Activated B cell treated with CpG ODN at 0.5 μM for 24 hours (primary cell): ENCODE measurements around the gene TMEM164. TPM values are rescaled to one million over a fixed set of nuclear protein-coding genes. Genes with fewer than 3 reads are reported as not detected.

Experiments
- ATAC-seq: fragments of 200-7000 bp; cut with Tn5 transposase; one replicate; pipeline ENCODE4 v1.10.0; 2021; ENCODE audit warnings: low read depth, mild to moderate bottlenecking, moderate library complexity
- CTCF ChIA-PET: fragments of 350-600 bp; sonication (Branson Sonifier 250); formaldehyde crosslinking; loops from one replicate; lab custom pipeline; 2021; ENCODE audit warnings: antibody characterized with exemption; lab: Charles Lee
- POLR2A ChIA-PET: fragments of 350-600 bp; sonication (Branson Sonifier 250); formaldehyde crosslinking; loops from one replicate; lab custom pipeline; 2021; ENCODE audit warnings: antibody characterized with exemption; lab: Charles Lee
- DNase-seq: peaks from one replicate; pipeline ENCODE4 v3.0.0; 2022
- H3K27ac Mint-ChIP-seq: one replicate; pipeline ENCODE4 v1.8.0; 2020; ENCODE audit warnings: mixed read lengths
- H3K27me3 Mint-ChIP-seq: one replicate; pipeline ENCODE4 v1.8.0; 2021; ENCODE audit warnings: mixed read lengths
- H3K36me3 Mint-ChIP-seq: one replicate; pipeline ENCODE4 v1.8.0; 2021; ENCODE audit warnings: low read depth, mixed read lengths
- H3K4me1 Mint-ChIP-seq: one replicate; pipeline ENCODE4 v1.8.0; 2021; ENCODE audit warnings: mixed read lengths
- H3K4me3 Mint-ChIP-seq: one replicate; pipeline ENCODE4 v1.8.0; 2020; ENCODE audit warnings: mild to moderate bottlenecking, mixed read lengths
- H3K9me3 Mint-ChIP-seq: one replicate; pipeline ENCODE4 v1.8.0; 2020; ENCODE audit warnings: mixed read lengths
- CTCF ChIP-seq: fragments of 200-600 bp; IDR thresholded peaks from one replicate; pipeline ENCODE4 v1.8.0; 2022; ENCODE audit warnings: antibody characterized with exemption, mild to moderate bottlenecking
- intact Hi-C: fragments of 100-400 bp; cut with micrococcal nuclease; formaldehyde crosslinking; loops from one replicate; pipeline ENCODE4 v1.15.1; 2024
- total RNA-seq: library from RNA; stranded (reverse); gene quantifications from 2 replicates; pipeline ENCODE4 v1.2.3, GENCODE V29; 2022

TMEM164 gene
- total RNA-seq, 1 donor from 2014 or later: 21.8 TPM

DNA sequence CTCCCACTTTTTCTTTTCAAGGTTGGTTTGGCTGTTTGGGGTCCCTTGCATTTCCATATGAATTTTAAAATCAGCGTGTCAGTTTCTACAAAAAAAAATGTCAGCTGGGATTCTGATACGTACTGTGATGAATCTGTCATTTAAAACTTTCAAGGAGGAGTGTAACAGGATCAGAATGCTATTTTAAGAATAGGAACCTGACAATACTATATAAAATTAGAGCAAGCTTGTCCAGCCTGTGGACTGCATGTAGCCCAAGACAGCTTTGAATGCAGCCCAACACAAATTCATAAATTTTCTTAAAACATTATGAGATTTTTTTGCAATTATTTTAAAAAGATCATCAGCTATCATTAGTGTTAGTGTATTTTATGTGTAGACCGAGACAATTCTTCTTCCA, 56.5 kb downstream of the TMEM164 start:
- peaks cover 11% of the 10 kb centered on the region for H3K36me3 Mint-ChIP-seq
- TF ChIP-seq CTCF: no peak
- CTCF ChIA-PET: no interaction called here
- DNase-seq (no peak), ATAC-seq (no peak)
- no peaks in the 10 kb centered on the region for H3K9me3 Mint-ChIP-seq
- POLR2A ChIA-PET: no interaction called here
- no peak overlapping the region for H3K4me3 Mint-ChIP-seq
- H3K27ac Mint-ChIP-seq: no peak overlapping the region
- peaks cover 27% of the 10 kb centered on the region for H3K4me1 Mint-ChIP-seq
- intact Hi-C loops: no loop called here
- no peaks in the 10 kb centered on the region for H3K27me3 Mint-ChIP-seq

DNA sequence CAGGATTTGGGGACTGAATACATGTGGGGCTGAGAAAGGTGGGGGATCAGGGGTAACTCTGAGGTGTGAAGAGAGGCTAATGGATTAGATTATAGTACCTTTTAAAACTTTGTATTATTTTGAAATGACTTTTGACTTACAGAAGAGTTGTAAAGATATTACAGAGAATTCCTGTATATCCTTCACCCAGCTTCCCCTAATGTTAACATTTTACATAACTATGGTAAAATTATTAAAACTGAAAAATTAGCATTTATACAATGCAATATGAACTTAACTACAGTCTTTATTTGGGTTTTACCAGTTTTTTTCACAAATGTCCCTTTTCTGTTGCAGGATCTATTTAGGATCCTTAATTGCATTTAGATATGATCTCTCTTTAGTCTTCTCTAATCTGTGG, 57.4 kb downstream of the TMEM164 start:
- intact Hi-C loops: no loop called here
- H3K4me3 Mint-ChIP-seq: no peak overlapping the region
- DNase-seq (no peak), ATAC-seq (no peak)
- H3K36me3 Mint-ChIP-seq: peaks cover 8% of the 10 kb centered on the region
- H3K4me1 Mint-ChIP-seq: peaks cover 27% of the 10 kb centered on the region
- no peak for TF ChIP-seq CTCF
- H3K9me3 Mint-ChIP-seq: no peaks in the 10 kb centered on the region
- ChIA-PET CTCF (no interaction called here), POLR2A (no interaction called here)
- no peaks in the 10 kb centered on the region for H3K27me3 Mint-ChIP-seq
- no peak overlapping the region for H3K27ac Mint-ChIP-seq

GRCh38 chrX:110060846-110061537, 58.1 kb downstream of the TMEM164 start:
- ChIA-PET POLR2A (no interaction called here), CTCF (no interaction called here)
- no peak for TF ChIP-seq CTCF
- ATAC-seq (no peak), DNase-seq (no peak)
- Mint-ChIP-seq H3K4me1 (peaks cover 23% of the 10 kb centered on the region), H3K36me3 (peaks cover 3% of the 10 kb centered on the region), H3K9me3 (no peaks in the 10 kb centered on the region), H3K27ac (no peak overlapping the region), H3K4me3 (no peak overlapping the region), H3K27me3 (no peaks in the 10 kb centered on the region)
- intact Hi-C loops: no loop called here

GRCh38 chrX:110062919-110063318, 60.0 kb downstream of the TMEM164 start:
- H3K36me3 Mint-ChIP-seq: peaks cover 14% of the 10 kb centered on the region
- no peak for TF ChIP-seq CTCF
- intact Hi-C loops: no loop called here
- CTCF ChIA-PET: no interaction called here
- no peak overlapping the region for H3K27ac Mint-ChIP-seq
- no peak for ATAC-seq
- no peaks in the 10 kb centered on the region for H3K27me3 Mint-ChIP-seq
- no peak for DNase-seq
- H3K4me3 Mint-ChIP-seq: no peak overlapping the region
- POLR2A ChIA-PET: no interaction called here
- H3K9me3 Mint-ChIP-seq: no peaks in the 10 kb centered on the region
- peaks cover 18% of the 10 kb centered on the region for H3K4me1 Mint-ChIP-seq

GRCh38 chrX:110066488-110067225, 63.7 kb downstream of the TMEM164 start:
- CTCF ChIA-PET: no interaction called here
- Mint-ChIP-seq H3K27me3 (no peaks in the 10 kb centered on the region), H3K4me1 (peaks cover 15% of the 10 kb centered on the region), H3K27ac (no peak overlapping the region), H3K4me3 (no peak overlapping the region), H3K36me3 (peaks cover 17% of the 10 kb centered on the region), H3K9me3 (no peaks in the 10 kb centered on the region)
- POLR2A ChIA-PET: no interaction called here
- no peak for TF ChIP-seq CTCF
- intact Hi-C loops: no loop called here
- DNase-seq: no peak
- no peak for ATAC-seq
